NOMO-1 treated with dmso at 0.1 percent for 144 hours (cell line): Measurements from ENCODE around the gene CACNA1G.
A peak's percentile ranks its signal among the peaks of the same experiment; 100 is the strongest.

Experiments
- DNase-seq: peaks from one replicate; lab custom pipeline; 2025; ENCODE audit not compliant: unreplicated experiment; lab: John Stamatoyannopoulos, UW

The CACNA1G gene

DNA sequence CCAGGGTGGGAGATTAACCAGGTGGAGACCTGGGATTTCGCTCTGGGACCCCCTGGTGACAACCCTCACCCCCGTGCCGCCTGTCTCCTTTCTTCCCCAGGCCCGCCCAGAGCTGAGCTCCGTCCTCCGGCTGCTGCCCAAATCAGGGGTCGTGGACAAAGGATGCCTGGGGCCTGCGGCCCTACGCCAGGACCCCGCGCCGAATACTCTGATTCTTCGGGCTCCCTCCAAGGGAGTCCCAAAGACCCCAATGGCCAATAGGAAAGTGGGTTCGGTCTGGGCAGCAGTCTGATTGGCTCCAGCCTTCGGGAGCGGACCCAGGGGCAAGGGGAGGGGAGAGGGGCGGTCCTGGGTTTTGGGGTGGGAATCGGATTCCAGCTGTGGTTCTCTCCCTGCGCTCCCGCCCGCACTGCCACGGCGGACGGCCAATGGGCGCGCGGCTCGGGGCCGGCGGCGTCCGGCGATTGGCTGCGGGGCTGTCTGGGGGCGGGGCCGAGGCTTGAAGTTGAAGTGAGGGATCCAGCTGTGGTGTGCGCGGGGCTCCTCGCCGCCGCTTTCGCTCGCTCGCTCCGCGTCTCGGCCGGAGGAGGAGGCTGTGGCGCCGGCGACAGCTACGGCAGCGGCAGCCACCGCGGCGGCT lies at the start of gene CACNA1G:
Gene CACNA1G (plus strand): TSS at position 531 of the 640 bp plus-strand sequence. CDS start 745 bp downstream, outside the sequence.
- DNase-seq, result peak; percentile 78

DNA sequence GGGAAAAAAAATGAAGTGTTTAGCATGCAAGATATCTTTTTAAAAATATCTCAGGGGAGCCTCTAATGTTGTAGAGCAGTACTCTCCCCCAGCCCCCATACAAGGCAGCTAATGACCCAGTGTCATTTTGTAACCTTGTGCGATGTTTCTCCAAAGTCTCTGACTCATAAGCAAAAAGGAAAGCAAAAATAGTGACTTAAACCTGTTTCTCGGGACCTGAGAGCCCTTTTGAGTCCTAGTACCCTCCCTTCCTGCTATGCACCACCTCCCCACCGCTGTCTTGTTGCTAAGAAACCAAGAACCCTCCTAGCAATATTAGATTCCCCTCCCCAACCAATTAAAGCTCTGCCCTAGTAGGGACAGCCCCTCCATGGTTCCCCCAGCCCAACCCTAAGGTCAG lies 49.5 kb upstream of the CACNA1G start:
- no peak for DNase-seq

DNA sequence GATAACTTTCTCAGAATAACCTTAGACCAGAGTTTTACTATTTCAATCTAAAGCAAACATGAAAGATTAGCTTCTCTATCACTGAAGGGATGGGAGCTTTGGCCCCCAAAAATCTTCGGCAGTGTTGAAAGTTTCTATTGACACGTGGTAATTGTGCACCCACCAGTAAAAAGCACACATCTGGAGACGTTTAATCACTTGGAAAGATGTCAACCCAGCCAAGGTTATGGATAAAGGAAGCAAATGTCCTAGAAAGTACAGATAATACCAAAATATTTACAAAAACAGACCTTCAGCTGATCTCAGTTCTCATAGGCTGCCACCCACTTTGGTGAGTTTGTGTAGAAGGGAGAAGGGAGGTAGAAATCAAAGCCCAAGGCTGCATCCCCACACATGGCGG lies 47.0 kb upstream of the CACNA1G start:
- DNase-seq, result no peak

DNA sequence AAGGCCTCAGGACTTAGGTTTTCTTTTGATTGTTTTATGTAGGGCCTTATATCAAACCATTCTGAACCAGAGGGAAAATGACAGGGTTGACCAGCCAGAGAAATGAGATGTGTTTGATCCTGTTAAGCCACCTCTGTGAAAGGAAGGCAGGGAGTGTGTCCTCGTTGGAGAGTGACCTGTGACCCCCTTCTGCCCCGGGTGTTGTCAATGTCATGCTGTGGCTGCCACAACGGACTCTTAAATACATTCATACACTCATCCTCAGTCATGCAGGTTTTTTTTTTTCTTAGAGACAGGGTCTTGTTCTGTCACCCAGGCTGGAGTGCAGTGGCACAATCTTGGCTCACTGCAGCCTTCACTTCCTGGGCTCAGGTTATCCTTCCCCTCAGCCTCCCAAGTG lies 46.1 kb upstream of the CACNA1G start:
- DNase-seq, result no peak

DNA sequence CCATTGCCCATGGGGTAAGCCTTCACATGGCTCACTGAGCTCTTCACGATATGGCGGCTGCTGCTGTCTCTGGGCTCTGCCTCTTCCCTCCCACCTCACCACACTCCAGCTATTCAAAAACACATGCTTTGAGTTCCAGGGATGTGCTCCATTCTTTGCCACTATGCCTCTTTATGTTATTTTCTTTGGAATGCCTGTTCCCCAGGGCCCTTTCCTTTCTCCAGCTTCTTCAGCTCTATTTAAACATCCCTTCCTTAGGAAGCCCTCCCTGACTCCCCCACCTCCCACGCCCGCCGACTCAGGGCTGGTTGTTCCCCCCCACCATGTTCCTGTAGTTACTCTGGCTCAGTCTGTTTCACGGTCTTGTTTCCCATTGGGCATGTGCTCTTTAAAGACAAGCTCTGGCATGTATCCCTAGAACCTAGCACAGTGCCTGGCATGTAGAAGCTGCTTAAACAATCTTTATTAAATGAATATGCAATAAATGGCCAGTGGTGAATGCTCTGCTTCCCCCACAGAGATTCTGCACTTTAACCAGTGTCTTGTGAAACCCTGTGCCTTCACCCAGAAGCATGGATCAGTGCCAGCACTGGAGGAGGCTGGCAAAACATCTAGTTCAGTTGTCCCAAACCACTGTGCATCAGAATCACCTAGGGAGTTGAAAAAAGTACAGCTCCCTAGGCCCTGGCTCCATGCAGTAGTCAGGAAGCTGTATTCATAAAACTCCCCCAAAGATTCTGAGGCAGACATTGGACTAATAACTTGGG lies 45.4 kb upstream of the CACNA1G start:
- no peak for DNase-seq

DNA sequence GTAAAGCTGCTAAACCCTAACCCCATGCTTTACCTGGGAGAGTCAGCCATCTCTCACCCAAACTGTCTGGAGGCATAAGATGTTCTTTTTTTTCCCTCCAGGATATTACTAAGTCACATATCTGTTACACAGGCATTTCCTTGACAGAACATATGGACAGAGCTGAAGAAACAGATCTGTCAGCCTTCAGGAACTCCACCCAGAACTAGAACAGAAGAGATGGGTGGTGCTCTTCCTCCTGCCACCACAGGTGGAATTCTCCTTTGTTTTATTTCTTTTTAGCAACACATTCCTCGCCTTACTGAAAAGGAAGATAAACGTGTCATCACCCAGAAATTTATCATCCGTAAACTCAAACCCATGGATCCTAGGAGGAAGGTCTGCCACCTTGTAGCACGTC lies 43.5 kb upstream of the CACNA1G start:
- no peak for DNase-seq

DNA sequence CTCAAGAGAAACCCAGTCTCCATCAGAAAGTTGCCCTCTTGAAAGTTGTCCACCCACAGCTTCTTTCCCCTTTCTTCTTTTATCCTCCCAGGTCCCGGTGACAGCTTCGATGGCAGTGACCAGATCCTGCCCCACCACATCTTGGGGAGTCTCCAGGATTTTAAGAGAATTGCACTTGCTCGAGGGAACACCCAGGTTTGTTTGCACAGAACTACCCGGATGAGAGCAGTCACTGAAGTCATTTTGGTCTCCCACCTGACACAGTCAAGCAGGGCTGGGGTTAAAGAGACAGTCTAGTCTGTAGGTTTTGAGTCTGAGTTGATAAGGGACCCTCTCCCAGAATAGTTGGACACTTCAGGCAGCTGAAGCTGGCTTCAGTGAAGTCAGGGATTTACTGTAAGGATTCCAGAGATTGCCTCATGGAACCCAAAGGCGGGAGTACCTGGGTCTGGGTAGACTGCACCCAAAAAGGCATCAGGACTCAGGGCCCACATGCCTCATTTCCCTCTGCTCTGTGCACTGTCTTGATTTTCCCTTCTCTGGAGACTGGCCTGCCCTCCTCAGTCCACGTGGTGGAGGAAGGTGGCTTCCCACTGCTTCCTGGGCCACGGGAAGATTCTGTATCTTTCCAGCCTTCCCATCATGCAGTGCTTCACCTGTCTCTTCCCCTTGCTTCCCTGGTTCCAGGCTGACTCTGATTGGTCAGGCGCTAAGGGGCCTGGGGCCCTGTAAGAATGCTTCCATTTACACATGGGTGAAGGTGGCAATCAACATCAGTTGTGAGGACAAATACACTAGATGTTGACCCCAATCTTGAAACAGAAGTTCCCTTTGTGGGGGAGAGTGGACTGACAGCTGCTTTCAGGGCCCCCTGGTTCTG lies 42.8 kb upstream of the CACNA1G start:
- DNase-seq, result no peak

DNA sequence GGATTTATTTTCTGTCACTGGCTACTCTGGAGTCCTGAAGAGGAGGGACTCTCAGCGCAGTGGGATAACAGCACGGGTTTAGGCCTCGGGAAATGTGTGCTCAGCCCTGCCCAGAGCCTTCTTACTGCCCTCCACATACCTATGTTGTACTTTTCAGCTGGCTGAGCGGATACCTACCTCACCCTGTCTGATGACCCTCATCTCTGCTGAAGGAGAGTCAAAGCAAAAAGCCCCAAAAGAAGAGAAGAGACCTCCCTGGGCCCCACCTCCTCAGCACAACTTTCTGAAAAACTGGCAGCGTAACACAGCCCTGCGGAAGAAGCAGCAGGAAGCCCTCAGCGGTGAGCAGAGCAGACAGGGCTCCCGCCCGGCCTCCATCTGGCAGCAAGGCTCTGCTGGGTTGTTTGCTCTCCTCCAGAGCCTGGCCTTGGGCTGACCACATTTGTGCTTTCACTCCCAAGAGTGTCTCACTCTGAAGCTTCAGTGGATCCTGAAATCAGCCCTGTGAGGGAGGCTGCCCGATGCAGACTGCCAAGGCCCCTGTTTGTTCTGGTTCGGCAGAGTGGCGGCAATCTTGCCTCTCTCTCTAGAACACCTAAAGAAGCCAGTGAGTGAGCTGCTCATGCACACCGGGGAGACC lies 42.0 kb upstream of the CACNA1G start:
- no peak for DNase-seq

DNA sequence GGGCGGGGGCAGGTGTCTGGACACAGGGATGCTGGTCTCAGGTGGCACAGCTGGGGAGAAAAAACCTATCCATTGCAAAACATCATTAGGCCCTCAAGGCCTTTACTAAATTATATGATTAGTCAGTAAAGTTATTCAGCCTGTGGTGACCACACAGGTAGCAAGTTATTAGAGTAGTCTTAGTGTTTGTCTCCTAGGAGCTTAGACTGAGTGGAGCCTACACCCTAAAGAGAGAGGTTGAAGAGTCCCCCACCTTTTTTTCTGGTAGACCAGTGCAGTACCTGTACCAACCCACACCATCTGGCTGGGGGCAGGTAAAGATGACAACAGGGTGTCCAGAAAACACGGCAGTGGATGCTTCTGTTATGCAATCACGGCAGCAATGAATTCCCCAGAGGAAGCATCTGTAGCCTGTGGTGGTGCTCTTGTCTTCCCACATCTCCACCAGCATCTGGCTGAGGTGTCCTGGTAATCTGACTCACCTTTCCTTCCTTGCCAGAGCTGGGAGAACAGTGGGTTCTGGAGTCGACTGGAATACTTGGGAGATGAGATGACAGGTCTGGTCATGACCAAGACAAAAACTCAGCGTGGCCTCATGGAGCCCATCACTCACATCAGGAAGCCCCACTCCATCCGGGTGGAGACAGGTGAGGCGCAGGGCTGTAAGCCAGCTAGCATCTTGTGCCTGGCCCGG lies 41.2 kb upstream of the CACNA1G start:
- DNase-seq, result no peak

DNA sequence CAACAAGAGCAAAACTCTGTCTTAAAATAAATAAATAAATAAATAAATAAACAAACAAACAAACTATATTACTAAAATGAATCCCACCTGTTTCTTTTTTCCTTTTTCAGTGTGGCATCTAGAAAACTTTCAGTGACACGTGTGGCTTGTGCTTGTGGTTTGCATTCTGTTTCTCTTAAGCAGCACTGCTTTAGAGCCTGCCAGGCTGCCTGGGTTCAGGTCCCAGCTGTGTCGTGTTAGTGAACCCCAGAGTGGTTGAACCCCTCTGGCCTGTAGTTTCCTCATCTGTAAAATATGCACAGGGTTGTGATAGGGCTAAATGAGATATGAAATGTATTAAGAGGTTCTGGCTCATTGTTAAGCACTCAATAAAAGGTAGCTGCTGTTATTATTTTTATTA lies 40.0 kb upstream of the CACNA1G start:
- DNase-seq, result no peak

DNA sequence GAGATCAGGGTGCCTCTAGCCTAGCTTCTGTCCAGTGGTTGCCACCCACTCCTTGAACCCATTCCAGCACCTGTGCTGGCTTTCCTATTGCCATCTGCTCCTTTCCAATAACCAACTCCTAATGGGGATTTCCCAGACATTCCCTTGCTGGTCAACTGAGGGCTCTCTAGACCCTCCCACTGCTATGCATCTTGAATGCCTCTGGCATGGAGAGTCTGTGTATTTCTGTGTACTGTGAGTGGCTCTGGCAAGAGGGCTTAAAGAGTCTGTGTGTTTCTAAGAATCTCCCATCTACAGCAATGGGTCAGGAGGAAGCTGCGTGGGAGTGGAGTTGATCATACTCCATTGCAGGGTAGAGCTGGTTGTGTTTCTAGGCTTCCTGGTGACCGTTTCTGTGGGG lies 39.0 kb upstream of the CACNA1G start:
- DNase-seq, result no peak

DNA sequence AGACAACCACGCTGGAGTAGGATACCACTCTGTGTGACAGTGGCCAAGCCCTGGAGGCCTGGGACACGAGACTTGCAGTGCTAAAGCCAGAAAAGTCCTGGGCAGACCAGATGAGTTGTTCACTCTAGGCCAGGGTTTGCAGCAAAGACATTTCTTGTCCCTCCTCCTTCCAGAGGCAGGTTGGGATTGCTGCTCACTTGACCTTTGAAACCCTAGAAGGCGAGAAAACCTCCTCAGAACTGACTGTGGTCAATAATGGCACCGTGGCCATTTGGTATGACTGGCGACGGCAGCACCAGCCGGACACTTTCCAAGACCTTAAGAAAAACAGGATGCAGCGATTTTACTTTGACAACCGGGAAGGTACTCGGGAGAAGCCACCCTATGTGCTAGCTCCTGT lies 37.7 kb upstream of the CACNA1G start:
- DNase-seq, result no peak

DNA sequence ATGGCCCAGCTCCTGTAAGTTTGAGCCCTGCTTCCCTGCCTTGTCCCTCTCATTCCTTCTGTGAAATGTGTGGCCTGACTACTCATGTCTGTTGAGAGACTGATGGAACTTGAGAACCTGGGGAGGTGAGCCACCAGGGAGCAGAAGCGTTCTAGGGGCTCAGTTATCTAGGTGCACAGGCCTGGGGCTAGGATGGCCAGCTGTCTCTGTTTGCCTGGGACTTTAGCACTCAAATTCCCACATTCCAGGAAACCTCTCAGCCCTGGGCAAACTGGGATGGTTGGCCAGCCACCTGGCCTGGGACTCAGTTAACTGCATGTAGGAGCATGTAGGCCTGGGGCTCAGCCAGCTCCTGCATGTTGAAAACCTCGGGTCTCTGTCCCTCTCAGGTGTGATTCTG lies 37.3 kb upstream of the CACNA1G start:
- no peak for DNase-seq

DNA sequence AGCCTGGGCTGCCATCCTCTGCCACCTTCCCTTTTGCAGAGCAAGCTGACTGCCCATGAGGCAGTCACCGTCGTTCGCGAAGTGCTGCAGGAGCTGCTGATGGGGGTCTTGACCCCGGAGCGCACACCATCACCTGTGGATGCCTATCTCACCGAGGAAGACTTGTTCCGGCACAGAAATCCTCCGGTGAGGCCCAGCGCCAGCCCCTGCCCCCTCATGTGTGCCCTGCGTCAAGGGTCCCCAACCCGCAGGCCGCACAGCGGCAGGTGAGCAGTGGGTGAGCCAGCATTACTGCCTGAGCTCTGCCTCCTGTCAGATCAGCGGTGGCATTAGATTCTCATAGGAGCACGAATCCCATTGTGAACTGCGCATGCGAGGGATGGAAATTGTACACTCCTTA lies 35.7 kb upstream of the CACNA1G start:
- no peak for DNase-seq

DNA sequence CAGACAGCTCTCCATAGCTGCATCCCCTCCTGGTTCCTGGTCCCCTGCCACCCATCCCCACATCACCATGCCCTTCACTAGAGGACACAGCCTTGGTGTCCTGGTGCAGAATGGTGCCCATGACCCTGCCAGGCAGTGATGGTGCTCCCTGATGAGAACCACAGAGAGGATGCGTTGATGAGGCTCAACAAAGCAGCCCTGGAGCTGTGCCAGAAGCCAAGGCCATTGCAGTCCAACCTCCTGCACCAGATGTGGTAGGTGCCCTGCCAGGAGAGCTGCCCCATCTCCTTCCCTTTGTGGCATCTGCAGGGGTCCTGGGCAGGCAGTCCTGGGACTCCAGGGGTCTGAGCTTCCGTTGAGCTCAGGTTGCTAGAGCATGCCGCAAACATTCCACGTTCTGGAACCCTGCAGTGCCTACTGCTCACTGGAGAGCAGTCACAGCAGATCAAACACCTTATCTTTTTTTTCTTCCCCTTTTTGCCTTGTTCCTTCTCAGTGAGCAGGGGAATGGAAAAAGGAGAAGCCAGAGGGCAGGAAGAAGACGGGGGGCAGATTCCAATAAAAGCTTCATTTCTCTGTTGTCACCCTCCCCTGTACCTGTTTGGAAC lies 33.3 kb upstream of the CACNA1G start:
- no peak for DNase-seq

DNA sequence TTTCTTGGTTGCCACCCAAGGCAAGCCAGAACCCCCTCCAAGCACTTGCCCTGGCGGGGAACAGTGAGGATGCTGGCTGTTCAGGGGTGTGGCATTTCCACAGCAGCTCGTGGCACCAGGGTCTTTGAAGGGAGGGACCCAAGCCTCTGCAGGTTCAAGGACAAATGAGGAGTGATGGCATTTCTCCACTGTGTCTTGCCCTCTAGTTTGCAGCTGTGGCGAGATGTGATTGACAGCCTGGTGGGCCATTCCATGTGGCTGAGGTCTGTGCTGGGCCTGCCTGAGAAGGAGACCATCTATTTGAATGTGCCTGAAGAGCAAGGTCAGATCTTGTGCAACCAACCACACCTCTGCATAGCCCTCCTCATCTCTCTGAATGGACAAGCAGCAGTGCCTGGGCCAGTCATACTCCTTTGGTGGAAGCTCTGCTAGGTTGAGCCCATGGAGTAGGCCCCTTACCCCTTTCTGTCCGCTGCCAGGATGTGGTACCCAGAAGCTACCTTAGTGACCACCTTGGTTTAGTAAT lies 32.5 kb upstream of the CACNA1G start:
- no peak for DNase-seq

DNA sequence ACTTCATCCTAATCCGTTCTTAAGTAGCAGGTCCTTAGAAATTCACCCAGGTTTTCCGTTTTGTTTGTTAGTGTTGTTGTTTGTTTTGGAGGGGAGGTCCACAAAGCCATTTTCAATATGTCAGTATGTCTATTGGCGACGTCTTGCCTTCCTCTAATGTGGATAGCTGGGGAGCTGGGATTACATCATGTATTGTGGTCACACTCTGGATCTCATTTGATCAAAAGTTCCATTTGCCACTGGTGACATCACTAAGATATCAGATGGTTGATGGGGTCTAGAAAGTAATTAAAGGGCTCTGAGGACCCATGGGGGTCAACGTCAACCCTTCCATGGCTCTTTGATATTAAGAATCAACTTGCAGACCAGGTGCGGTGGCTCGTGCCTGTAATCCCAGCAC lies 30.7 kb upstream of the CACNA1G start:
- no peak for DNase-seq

DNA sequence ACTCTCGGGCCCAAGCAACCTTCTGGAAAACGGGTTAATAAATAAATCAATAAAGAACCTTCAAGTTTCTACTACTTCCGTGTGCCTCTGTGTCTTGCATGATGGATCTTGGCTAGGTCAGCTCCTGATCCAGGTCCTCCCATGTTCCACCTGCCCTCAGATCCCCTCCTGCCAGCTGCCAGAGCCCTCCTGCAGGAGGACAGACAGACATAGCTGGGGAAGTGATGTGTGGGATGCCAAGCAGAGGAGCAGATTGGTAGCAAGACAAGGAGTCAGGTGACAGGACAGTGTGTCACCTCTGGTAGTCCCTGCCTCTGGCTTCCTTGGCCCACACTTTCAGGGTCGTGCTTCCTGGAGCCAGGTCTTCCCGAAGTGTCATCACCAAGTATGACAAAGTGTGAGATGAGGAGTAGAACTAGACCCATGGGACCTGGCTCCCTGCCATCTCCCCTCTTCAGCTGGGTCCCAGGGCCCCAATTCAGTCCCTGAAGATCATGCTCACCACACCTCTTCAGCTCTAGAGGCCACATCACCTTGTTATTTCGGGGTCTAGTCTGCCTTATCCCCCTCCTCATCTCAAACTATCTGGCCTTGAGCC lies 29.0 kb upstream of the CACNA1G start:
- DNase-seq, result no peak

DNA sequence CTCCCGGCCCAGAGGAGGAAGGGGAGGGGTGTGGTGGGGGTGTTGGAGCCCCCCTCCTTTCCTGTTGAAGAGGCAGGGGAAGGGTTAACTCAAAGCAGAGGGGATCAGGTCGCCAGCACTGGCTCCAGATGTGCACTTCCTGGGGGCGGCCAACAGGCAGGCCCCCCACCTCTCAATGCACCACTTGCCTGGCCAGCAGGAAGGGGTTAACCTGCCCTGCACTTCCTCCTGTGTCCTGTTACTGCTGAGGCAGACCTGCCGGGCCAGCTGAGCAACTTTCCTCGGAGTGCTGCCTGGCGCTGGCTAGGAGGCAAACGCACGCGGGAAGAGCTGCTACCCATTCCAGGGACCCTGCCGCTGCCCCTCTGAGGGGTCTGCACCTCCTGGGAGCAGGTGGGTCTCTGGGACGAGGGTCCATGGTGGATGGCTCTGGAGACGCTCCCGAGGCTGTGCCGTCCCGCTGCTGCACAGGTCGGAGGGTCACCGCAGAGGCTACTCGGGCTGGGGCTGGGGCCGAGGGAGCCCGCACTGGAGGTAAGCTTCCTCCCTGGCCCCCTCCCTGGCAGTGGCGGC lies 28.0 kb upstream of the CACNA1G start, which contains the start of gene EPN3:
Gene EPN3 (plus strand): TSS at position 284 of the 573 bp plus-strand sequence. CDS start 3,822 bp downstream, outside the sequence.
- no peak for DNase-seq
